Activated T-cell treated with anti-CD3 and anti-CD28 coated beads for 1 hour (primary cell): ENCODE results near the gene IFI6.
"Not testable (repeated sequence)": the region's sequence is repeated elsewhere in the genome, so short reads cannot be mapped to it uniquely, and the experiment has no call there.

Source experiments
- DNase-seq: peaks from one replicate; pipeline ENCODE4 v3.0.0-alpha.2; 2020; ENCODE audit warnings: low read depth

The IFI6 gene

DNA sequence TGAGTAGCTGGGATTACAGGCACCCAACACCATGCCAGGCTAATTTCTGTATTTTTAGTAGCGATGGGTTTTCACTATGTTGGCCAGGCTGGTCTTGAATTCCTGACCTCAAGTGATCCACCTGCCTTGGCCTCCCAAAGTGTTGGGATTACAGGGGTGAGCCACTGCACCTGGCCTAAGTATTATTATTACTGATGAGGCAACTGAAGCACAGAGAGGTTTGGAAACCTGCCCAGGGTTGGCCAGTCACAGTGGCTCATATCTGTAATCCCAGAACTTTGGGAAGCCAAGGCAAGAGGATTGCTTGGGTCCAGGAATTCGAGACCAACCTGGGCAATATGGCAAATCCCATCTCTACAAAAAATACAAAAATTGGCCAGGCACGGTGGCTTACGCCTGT lies 44.3 kb downstream of the IFI6 start:
- not testable (repeated sequence) for DNase-seq

DNA sequence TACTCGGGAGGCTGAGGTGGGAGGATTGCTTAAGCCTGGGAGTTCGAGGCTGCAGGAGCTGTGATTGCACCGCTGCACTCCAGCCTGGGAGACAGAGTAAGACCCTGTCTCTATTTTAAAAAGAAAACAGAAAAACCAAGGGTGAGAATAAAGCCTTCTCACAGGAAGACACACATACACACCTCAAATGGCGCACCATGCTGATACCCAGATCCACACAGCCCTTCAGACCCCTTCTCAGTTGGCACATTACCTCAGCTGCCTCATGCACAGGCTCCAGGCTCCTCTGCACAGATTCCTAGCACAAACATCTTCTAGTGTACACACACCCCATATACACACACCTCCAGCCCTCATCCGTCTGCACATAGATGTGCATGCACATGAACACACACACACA lies 44.9 kb downstream of the IFI6 start:
- DNase-seq: no peak

DNA sequence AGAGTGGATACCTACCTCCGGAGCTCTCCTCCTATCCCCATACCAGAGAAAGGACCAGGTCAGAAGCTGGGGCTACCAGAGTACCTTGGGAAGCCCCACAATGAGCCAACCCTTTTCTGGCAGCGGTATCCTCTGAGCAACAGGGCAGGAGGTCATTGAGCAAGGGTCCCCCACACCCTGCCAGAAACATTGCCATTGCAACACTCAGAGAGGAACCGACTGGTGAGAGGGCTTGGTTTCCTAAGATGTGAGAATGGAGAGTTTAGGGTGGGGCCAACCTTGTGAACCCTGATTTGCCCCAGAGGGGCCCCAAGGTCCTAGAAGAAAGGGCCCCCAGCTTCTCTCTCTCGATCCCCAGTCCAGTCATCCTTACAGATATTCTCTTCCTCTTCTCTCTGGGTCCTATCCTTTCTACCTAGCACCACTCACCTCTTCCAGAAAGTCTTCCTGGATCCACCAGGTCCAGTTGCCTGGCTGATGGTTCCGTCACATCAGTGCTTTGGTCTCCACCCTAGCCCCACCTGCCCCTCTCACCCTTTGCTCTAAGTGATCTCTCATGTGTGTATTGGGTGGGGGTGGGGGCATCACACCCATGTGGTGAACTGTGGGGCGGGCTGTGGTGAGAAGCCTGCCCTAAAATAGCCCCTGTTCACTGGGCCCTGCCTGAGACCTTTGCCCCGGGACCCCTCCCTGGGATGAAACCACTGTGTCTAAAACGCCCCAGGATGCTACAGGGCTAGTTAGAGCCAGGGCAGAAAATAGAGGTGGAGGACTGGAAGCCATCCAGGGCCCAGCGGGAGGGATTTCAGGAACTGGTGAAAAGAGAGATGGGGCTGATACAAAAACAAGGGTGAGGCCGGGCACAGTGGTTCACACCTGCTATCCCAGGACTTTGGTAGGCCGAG lies 45.7 kb downstream of the IFI6 start:
- DNase-seq: no peak

DNA sequence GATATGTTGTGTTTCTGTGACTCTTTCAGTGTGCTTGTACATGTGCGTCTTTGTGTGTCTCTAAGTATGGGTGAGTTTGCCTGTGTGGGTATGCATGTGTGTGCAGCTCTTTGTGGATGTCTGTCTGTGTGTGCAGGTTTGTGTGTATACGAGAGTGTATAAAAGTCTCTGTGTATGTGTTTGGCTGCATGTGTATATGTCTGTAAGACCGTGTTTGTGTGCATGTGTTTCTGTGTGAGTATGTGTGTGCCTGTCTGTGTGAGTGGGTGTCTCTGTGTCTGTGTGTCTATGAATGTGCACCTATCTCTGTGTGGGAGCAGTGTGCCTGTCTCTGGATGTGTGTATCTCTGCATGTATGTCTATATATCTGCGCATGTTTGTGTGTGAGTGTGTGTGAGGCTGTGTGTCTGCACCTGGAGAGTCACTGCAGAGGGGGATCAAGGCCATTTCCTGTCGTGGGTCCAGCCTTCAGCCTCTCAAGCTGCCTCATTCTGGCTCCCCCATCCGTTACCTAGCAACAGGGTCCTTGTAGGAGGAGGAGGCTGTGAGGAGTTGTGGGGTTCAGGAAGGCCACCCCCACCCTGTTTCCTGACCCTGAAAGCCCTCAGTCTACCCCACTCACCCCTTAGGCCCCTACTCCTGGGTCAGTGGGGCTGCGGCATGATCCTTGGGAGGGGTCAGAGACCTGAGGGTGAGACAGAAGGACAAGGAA lies 47.4 kb downstream of the IFI6 start:
- DNase-seq: no peak

DNA sequence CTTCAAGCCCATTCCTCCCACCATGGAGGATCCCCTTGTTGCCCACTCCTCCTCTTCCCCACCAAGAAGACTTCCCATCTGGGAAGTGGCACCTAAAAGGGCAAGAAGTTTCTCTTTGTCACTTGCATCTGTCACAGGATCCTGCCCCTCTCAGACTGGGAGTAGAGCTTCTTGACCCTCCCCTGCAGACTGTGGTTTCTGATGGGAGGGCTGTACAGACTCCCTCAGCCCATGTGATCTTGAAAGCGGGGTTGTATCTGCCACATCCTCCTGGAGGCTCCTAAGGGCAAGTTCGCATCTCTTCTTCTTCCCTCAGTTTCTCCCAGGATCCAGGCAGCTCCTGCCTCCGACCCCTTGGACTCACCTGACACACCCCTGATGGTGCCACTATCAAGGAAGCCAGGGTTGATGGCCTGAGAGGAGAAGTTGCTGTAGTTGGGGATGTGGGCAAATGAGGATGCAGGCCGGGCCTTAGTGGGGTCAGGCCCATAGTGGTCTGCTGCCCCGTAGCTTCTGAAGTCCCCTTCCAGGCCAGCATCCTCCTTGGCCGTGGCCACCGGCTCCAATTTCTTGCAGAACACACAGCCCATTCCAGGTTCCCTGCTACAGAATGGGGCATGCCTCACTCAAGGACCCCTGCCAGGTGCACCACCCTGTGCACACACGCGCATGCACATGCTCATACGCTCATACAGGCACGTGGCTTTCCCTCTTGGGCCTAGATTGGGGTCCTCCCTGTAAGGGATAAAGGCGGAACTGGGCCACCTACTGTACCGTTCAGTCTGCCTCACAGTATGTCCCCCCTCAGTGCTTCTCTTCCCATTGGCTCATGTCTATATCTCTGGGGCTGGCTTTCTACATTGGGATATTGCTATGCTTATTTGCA lies 48.4 kb downstream of the IFI6 start:
- DNase-seq: no peak

DNA sequence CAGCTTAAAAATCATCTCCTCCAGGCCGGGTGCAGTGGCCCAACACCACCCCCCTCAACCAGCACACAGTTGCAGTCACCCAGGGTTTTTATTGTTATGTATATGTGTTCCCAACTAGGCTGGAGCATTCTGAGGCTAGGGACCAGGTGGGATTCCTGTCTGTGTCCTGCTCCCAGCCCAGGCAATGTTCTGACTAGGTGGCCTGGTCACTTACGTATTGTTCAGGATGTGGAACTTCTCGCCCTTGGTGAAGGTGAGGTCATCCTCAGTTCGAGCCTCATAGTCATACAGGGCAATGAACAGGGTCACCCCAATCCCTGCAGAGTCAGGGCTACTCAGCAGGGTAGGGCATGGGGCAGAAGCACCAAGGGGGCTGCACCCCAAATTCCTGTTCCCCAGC lies 49.2 kb downstream of the IFI6 start:
- no peak for DNase-seq

DNA sequence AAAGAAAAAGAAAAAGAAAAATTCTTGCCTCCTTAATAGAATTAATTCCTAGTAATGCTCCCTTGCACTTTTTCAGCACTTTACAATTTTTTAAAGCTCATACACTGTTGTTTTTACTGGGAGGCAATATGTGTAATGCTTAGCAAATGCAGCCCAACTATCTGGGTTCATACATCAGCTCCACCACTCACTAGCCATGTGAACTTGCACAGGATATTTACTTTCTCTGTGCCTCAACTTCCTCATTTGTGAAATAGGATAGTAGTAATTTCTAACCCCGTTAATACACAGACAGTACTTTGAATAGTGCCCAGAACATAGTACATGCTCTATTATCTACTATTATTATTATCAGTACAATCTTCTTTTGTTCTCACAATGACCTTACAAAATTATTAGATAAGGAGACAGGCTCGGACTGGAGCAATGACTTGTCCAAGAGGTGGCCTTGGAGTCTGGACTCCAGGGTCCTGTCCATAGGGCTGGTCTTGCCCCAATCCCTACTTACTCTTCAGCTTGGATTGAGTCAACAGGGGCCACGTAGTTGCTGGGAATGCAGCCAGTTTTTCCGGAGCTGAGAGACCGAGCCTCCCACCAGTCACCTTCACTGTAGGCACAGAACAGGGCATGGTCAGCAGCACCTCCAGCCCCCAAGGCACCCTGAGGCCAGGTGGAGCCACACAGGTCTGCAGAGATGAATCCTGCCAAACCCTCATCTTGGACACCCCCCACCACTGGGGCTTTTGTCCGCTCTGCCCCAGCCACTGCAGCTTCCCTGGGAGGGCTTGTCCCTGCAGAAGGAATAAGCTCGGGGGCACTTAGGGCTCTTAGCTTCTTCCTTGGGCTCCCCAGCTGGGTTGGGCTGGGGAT lies 50.7 kb downstream of the IFI6 start:
- no peak for DNase-seq

DNA sequence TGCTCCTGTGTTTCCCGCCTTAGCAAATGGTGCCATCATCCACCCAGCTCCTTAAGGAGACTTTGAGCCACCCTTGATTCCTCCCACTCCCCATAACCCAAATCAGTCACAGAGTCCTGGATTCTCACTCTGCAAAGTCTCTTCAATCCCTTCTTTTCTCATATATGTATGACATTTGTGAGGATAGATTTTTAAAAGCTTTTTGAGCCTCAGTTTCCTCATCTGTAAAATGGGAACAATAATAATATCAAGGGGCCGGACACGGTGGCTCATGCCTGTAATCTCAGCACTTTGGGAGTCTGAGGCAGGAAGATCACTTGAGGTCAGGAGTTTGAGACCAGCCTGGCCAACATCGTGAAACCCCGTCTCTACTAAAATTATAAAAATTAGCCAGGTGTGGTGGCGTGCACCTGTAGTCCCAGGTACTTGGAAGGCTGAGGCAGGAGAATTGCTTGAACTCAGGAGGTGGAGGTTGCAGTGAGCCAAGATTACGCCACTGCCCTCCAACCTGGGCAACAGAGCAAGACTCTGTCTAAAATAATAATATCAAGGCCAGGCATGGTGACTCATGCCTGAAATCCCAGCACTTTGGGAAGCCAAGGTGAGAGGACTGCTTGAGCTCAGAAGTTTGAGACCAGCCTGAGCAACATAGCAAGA lies 52.1 kb downstream of the IFI6 start:
- not testable (repeated sequence) for DNase-seq

DNA sequence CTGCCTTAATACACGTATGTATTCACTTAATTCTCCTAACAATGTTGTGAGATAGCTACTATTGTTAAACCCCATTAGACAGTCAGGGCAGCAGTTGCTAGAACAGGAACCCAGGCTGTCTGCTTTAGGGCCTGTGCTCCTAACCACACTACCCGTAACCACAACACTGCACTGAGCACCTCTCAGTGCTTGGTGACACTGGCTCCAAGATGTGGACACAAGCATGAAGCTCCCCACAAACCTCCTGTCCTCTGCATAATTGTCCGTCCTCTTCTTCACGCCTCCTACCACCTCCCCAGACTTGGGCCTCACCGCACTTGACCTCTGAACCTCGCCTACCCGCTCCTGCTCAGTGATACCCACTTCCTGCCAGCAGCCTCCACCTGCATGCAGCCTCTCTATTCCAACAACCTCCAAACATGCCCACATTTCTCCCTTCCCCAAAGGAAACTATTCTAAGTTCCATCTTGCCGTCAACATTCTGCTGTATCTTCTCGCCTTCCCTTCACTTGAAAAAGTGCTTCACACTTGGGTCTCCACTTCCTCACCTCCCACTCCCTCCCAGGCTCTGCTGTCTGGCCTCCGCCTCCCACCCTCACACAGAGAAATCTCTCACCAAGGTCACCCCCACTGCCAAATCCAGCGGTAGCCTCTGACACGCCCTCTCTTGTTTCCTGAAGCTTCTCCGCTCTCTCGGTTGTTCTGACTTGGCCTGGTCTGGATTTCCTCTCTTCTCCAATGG lies 53.5 kb downstream of the IFI6 start:
- no peak for DNase-seq

DNA sequence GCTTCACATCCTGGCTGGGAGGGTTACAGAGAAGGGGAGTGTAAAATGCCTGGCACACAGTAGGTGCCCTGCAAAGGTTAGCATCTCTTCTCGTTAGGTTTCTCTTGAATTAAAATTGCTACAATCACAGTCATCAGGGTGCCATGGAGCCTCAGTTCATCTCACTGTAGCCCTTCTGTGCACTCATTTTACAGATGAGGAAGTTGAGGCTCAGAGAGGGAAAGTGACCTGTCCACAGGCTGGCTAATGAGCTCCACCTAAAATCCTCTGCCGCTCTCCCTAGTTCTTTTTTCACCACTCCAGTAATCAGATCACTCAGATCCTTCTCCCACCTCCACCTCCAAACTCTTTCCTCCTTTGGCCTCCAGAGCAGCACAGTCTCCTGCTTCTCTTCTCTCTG lies 54.6 kb downstream of the IFI6 start:
- no peak for DNase-seq

DNA sequence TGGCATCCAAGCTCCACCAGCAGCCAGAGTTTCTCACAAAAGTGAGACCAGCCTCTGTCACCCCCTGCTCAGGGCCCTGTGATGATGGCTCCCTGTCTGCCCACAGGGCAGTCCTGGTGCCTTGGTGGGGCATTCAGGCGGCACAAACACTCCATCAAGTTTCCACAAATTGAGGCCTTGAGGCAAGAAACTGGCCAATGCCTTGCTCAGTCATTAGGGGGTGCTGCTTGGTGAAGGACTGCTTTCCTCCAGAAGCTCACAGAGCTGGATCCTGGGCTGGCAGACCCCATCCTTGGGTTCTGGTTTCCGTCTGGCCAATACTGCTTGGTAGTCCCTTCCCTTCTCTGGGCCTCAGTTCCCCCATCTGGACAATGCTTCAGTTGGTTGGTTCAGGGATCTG lies 55.6 kb downstream of the IFI6 start:
- DNase-seq: no peak
